NCI-H128 (cell line): Measurements from ENCODE around the gene SS18L1.

Experiments used
- DNase-seq: peaks from one replicate; lab custom pipeline; 2025; ENCODE audit not compliant: unreplicated experiment; lab: John Stamatoyannopoulos, UW

The SS18L1 gene

DNA sequence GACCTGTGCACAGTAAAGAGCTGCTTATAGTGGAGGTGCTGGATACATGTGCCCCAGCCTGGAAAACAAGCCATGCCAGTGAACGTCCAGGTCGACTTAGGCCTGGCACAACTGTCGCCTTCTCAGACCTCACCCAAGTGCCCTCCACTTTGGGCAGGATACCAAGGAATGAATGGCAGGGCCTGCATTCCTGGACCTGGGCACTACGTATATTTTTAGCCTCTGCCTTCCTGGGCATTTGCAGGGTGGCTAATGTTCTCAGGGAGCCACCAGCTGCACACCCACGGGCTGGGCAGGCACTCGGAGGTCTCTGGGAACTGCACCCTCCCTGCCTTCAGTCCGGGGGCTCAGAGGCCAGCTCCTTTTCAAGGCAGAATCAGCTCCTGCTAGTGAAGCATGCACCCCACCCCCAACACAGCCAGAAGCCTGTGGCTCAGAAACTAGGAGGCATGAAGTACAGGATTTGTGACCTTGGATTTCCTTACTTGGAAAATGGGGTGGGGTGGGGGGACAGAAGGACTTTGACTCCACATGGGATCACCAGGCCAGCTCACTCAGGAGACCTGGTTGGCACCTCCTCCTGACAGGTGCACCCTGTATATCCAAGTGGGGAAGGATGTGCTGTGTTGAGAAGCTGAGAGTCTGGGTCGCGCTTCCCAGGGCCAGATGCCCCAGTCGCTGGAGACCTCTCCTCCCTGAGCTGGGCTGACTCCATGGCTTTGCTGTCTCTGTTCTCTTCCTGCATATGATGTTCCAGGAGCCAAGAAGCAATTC is 23.8 kb upstream of the SS18L1 start:
- no peak for DNase-seq

DNA sequence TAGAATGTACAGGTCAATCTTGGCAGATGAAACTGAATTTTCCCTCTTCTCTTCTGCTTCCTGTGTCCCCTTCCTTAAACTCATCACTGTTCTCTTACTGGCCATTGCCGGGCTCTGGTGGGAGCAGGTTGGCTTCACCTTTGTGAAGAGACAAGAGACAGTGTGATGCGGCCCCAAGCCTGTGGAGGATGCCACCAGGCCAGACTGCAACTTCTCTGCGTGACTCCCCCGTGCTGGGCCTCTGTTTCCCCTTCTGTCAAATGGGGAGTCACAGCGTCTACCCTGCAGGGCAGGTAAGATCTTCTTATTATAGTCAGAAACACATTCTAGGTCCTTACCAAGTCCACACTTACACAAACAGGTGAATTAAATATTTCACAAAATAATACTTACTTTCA is 23.2 kb upstream of the SS18L1 start:
- no peak for DNase-seq

DNA sequence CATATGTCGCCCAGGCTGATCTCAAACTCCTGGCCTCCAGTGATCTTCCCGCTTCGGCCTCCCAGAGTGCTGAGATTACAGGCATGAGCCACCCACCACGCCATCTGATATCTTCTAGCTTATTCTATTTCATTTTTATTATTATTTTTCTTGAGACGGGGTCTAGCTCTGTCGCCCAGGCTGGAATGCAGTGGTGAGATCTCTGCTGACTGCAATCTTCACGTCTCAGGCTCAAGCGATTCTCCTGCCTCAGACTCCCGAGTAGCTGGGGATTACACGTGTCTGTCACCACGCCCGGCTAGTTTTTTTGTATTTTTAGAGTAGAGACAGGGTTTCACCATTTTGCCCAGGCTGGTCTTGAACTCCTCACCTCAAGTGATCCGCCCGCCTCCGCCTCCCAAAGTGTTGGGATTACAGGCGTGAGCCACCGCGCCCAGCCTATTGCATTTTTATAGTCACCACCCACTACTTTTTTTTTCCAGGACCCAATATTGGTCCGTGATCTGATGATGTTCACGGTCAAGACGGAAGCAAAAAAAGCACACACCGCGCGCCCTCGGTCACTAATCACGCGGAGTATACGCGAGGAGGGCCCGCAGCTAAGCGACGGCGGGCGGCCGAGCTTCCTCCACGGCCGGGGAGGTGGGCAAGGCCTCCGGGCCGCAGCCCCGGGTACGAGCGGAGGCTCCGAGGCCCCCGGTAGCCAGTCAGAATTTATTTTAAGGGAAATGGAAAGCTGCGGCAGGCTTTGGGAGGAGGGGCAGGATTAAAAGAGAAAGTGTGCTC is 22.4 kb upstream of the SS18L1 start:
- no peak for DNase-seq

DNA sequence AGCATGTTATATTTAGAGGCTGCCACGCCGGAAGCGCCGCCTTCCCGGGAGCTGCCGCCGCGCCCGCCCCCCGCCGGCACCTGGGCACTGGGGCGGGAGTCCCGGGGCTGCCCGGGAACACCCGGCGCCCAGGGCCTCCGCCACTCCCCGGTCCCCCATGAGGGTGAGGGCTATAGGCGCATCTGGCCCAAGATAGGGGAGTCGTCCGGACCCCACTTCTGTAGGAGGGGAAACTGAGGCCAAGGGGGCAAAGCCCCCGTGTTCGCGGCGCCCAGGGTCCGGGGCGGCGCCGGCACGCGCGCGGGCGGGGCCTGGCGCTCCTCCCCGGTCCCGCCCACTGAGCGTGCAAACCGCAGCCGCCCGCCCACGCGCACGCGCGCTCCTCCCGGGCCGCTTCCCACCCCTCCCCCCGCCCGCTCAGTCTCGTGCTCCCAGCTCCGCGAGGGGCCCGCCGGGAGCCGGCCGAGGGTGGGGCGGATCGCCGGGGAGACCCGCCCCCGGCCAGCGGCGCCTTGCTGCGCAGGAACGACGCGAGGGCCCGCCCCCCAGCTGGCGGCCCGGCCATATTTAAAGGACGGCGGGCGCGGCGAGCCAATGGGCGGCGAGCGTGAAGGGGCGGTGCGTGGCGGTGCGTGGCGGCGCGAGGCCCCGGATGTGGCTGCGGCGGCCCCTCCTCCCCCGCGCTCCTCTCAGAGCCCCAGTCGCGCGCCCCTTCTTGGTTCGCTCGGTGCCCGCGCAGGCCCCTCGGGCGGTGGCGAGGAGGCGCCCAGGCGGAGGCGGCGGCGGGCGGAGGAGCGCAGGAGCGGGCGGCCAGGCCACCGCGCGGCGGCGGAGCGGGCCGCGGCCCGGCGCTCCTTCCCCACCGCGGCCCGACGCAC is 21.6 kb upstream of the SS18L1 start, which contains the start of gene LSM14B:
TSS of gene LSM14B (plus strand) at position 700 of the 878 bp plus-strand sequence. CDS start 192 bp downstream, outside the sequence.
- DNase-seq, result peak; percentile 91

DNA sequence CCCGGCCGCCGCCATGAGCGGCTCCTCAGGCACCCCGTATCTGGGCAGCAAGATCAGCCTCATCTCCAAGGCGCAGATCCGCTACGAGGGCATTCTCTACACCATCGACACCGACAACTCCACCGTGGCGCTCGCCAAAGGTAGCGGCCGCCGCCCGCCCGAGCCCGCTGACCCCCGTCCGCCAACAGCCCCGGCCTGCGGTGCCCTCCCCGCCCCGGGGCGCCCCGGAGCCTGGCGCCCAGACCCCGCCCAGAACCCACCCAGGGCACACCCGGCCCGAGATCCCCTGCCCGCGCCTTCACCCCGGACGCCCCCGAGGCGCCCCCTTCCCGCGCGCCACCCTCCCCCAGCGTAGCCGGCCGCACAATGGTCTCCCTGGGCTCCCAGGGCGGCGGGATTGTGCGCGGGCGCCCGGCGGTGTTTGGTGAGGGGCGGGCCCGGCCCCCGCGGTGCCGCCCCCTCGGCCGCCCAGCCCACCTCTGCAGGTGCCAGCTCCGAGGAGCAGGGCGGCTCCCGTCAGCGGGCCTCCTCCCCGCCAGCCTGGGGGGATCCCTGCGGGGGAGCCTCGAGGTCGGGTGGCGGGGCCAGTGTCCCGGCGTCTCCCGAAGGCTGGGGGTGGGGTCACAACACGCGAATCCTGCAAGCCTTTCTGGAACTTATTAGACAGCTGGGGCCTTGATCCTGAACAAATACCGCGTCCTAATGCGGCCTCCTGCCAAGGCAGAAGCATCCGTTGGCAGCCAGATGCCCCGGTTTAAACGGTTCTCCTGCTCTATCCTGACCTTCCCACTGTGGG is 20.7 kb upstream of the SS18L1 start:
- no peak for DNase-seq

DNA sequence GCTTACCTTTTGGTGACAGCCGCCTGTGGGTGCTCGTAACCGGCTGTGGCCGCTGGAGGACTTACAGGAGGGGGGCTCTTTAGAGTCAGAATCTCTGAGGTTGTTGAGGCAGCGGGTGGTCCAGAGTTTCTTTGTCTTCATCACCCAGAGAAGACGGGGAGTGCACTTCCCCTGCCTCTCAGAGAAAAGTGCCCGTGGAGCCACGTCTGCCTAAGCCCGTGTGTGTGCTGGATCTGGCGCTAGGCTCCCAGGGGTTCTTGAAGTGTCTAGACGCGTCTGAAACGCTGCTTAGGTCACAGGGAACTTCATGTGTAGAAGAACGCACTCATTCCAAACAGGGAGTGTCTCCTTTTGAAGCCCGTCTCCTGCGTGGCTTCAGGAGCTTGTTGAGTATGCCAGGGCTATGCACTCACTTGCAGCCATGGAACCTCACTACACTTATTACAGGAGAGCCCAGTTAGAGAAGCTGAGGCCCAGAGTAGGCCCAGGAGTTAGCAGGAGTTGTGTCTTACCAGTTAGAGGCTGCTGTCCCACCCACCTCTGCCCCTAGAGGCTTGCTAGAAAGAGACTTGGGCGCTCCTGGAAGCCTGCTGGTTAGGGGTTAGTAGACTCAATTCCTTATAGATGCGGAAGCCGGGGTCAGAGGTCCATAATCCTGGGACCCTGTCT is 20.0 kb upstream of the SS18L1 start:
- DNase-seq, result no peak

DNA sequence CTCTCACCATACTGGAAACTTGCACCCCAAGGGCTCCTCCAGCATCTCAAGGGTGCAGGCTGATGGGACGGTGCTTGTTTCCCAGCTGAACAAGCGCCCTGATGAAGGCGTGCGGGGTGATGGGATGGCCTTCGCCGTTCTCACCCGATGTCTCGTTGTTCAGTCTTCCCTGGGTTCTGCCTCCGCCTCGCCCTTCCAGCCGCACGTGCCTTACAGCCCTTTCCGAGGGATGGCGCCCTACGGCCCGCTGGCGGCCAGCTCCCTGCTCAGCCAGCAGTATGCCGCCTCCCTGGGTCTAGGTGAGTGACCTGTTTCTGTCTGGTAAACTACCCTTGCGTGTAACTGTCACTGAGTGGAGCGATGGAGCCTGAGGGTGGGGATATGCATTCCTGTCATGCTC is 17.4 kb upstream of the SS18L1 start:
- no peak for DNase-seq

DNA sequence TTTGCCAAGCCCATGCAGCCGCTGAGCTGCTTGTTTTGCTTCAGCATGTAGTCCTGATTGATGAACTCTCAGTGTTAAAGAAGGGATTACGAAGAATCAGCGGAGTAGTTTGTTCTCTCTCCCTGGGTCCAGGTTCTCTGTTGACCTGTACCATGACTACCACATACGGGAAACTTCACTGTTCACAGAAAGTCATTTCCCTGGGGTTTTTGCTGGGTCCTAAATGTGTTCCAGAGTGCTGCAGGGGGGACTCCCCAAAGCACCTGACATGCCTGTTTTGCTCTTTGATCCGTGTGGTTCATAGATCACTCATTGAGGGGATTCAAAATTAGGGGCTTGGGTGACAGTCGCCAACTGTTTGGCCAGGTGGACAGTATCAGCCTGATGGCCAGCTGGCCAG is 15.8 kb upstream of the SS18L1 start:
- DNase-seq, result no peak

DNA sequence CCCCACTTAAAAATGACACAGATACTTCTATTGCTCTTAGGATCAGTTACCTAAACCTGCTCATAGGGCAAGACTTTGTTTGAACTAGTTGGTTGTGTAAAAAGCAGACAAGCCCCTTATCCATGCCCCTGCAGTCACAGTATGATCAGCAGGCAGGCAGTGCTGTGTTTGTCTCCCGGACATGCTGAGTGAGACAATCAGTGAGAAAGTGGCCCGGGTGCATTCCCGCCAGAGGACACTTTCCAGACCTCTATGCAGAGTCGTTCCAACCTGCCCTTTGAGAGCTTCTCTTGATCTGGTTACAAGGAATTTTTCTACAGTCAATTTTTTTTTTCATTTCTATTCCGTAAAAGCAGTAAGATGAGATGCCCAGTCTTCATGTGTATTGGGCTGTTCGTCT is 15.1 kb upstream of the SS18L1 start:
- DNase-seq, result no peak

DNA sequence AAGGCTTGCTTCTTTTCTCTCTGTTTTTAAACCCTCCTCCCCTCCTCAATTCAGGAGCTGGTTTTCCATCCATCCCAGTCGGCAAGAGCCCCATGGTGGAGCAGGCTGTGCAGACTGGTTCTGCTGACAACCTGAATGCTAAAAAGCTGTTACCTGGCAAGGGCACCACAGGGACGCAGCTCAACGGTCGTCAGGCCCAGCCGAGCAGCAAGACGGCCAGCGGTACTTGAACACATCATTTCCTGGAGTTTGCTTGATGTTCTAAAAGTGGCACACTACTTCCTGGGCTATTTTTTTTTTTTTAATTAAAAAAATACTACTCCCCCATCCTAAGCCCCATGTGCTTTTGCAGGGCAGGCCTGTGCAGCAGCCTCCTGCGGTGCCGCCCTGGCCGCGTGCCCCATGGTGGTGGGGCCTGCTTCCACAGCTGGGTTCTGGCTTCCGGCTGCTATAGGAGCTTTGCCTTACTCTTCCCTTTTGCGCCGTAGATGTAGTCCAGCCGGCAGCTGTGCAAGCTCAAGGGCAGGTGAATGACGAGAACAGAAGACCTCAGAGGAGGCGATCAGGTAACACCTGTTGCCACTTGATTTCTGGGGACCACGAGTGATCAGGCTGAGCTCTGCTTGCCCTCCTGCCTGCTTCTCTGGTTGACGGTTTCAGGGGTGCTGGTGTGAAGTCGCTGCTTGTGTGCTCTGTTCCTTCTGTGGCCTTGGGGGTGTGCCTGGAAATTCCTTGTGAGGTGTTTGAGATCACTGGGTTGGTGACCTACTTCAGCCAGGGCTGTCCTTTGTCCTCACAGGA is 13.6 kb upstream of the SS18L1 start:
- no peak for DNase-seq

DNA sequence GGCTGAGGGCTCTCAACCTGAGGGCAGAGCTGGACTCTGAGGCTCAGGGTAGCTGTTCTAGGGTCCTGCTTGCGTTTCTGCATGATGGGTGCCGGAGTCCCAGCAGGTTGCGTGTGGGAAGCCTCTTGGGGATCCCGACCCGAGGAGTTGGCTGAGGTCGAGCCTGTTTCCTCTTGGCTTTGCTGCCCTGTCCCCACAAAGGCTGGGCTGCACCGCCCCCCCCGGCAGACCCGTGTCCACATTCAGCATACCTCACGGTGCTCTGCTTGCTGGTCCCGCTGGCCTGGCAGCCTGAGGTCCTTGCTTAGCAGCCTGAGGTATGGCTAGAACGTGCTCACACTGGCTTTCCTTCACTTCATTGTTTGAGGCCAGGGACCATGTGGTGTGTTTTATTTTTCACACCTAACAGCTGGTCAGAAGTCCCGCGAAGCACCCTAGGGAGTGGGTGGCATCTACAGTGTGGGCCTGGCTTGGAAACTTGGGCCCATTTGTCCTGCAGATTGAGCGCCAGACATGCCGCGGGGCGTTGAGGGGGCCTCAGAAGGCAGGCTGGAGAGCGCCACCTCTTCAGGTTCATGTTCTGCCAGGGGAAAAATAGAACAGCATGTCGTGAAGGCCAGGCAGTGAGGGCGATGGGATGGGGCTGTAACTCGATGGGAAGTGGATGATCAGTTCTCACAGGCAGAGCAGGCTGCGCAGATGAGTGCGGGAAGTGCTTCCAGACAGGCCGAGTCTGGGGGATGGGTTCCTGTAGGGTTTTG is 11.8 kb upstream of the SS18L1 start:
- no peak for DNase-seq

DNA sequence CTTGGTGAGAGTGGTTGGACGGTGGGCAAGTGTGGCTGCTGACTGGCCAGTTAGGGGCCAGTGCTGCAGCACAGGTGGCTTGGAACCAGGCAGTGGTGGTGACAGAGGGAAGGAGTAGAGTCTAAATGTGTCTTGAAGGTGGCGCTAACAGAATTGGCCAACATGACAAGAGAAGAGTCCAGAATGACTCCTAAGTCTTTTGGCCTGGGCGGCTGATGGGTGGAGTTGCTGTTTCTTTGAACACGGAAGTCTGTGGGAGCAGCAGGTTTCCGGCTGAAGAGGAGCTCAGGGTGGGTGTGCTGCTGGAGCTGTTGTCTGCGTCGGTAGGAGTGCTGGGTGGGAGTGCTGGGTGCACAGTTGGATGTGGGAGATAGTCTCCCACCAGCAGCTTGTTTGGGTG is 11.1 kb upstream of the SS18L1 start:
- DNase-seq, result no peak

DNA sequence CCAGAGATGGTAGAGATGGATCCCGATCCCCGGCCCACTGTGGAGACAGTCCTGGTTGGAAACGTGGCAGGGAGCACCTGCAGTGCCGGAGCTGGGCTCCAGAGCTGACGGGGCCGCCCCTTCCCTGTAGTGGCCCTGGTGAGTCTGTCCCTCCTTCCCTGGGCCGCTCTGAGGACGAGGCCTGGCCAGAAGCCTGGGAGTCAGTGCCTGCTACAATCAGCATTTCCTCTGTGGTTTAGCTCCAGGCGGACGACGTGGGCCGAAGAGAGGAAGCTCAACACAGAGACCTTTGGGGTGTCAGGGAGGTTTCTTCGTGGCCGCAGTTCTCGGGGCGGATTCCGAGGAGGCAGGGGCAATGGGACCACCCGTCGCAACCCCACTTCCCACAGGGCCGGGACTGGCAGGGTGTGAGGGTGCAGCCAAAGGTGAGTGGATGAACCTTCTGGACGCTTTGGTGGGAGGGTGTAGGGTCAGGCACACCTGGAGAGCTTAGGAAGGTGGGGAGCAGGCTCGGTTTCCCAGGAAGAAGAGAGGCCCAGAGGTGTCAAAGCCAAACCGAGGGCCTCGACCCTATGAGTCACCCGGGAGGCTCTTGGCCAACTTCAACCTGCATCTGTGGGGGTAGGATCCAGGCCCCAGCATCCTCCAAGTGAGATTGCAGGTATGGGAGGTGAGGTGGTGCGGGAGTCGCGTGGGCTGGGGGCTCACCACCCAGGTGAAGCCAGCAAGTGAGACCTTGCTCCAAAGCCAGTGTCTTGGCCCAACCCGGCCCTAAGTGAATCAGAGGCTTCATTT is 10.3 kb upstream of the SS18L1 start:
- no peak for DNase-seq

DNA sequence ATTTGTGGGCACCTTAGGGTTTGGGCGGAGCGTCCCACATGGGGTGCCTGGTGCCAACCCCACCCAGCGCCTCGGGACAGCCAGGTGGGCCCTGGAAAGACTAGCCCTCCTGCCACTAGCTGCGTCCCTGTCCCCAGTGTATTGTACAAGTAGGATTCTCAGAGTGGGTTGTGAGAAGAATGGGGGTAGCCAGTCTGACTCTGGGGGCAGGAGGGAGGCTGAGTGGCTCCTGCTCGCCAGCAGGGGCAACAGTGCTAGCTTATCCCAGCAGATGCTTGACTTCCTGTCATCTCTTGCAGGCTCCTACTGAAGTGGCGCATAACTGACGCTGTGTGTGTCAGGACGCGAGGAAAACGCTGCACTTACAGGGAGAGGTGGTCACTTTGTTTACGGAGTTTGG is 9.7 kb upstream of the SS18L1 start:
- DNase-seq, result no peak

DNA sequence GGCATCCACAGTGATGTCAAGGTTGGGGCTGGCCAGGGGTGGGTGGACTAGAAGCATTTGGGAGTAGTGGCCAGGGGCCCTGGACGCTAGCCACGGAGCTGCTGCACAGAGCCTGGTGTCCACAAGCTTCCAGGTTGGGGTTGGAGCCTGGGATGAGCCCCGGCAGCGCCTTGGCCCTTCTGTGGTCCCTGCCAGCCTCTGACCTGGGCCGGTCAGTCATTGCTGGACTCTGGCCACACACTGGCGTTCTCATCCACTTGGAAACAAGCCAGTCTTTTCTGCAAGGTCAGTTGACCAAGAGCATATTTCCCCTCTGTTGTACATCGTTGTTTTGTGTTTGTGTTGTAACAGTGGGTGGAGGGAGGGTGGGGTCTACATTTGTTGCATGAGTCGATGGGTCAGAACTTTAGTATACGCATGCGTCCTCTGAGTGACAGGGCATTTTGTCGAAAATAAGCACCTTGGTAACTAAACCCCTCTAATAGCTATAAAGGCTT is 8.8 kb upstream of the SS18L1 start:
- DNase-seq, result no peak

DNA sequence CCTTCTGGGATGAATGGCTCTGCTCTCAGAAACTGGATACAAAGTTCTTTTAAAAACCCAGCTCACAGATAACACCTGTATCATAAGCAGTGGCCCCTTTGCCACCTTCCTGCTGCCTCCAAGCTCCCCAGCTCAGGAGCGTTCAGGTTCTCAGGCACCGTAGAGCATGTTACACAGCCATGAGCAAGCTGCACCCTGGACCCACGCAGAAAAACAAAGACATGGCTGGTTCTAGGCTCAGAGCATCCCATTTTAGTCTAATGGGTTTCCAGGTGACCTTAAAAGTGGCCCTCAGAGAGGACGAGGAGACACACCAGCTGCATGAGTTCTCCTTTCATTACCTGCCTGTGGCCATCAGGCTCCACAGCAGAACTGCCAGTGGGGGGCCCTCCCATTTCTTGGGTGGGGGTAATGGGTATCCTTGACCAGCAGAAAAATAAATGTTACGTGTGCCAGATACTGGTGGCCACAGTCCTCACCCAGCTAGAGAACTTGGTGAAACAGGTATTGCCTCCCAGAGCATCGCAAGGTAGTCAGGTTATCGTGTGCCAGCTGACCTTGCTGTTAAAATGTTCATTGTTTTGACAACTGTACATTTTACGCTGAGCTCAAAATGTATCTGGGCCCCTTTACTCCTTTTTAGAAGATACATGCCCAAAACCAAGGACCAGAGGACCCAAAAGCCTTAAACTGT is 7.8 kb upstream of the SS18L1 start:
- DNase-seq, result no peak
